GM19023 (cell line): ENCODE results near the gene HCRTR1.

Source experiments
- ATAC-seq: cut with Tn5 transposase; IDR thresholded peaks from one replicate; pipeline ENCODE4 v1.9.1; 2021; ENCODE audit warnings: mild to moderate bottlenecking, moderate library complexity; ENCODE audit not compliant: unreplicated experiment

HCRTR1 gene

DNA sequence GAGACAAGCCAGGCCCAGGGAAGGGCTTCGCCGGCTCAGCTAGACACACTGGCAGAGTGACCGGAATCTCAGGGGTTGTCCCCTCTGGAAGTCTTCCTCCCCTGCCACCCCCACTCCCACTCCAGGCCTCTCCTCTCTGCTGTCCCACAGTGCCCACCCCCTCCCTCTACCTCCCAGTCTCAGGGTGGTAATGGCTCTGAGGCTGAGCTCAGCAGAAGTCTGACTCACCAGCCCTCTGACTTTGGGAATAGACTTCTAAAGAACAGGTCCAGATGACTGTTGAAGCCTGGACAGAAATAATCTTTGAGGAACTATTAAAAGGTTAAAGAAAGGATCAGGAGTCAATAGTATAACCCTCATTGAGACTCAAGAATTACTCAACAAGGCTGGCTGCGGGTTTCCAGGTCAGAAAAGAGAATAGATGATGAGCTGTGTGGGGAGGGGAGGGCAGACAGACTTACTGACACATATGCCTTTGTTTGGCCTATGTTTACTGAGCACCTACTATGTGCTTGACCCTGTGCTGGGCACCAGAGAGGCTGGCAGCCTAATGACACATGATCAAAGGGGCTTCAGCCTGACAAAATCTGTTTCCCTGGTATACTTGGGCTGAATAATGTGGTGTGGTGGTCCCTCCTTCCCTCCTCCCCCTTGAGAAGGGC lies 8.2 kb downstream of the HCRTR1 start:
- ATAC-seq: no peak

DNA sequence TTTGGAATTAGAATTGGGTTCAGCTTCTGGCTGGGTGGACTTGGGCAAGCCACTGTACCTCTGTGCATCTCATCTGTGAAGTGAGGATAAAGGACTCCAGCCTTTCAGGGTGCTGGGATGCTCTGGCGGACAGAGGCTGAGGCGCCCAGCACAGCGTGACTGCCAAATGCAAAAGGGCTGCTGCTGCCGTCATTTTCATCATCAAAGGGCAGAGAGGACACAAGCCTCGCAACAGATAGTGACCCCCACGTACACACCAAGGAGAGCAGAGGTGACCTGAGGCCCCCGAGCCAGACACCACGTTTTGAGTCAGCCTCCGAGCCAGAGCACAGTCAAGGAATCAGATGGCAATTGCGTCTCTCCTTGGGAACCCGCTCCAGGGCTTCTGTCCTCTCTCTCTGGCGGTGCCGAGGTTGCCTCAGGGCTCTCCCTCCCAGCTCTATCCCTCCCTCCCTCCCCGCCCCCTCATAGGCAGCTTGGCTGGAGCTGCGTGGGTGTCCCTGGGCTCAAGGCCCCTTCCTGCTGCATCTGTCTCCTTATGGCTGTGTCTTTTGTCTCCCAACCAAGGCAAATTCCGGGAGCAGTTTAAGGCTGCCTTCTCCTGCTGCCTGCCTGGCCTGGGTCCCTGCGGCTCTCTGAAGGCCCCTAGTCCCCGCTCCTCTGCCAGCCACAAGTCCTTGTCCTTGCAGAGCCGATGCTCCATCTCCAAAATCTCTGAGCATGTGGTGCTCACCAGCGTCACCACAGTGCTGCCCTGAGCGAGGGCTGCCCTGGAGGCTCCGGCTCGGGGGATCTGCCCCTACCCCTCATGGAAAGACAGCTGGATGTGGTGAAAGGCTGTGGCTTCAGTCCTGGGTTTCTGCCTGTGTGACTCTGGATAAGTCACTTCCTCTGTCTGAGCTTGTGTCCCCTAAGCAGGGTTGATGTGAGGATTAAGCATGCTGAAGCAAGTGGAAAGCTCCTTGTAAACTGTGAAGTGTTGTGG lies 9.0 kb downstream of the HCRTR1 start:
- no peak for ATAC-seq

DNA sequence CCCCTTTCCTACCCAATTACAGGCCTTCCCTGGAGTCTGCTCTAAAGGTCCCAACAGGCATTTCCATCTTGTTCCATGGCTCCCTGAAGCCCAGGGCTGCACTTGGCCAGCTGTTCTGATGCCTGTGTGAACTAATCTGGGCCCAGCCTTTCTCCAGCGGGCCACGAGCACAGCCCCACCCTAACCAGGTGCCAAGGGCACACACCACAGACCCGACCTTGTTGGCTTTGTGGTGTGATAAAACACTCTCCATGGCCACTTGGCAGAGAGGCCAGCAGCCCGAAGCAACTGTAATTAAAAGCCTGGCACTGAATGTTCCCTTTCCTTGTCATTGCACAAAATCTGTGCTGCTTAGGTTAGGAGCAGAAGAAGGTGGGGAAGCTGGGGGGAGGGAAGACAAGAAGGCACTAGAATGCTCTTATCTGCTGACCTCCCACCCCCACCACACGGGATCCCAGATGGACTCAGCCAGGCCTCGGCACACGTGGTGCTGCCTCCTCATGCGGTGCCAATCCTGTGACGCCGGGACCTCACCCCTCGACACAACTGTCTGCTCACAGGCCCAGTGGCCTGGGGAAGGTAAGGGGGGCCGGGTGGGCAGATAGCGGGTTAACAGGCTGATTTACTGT lies 9.9 kb downstream of the HCRTR1 start:
- no peak for ATAC-seq

DNA sequence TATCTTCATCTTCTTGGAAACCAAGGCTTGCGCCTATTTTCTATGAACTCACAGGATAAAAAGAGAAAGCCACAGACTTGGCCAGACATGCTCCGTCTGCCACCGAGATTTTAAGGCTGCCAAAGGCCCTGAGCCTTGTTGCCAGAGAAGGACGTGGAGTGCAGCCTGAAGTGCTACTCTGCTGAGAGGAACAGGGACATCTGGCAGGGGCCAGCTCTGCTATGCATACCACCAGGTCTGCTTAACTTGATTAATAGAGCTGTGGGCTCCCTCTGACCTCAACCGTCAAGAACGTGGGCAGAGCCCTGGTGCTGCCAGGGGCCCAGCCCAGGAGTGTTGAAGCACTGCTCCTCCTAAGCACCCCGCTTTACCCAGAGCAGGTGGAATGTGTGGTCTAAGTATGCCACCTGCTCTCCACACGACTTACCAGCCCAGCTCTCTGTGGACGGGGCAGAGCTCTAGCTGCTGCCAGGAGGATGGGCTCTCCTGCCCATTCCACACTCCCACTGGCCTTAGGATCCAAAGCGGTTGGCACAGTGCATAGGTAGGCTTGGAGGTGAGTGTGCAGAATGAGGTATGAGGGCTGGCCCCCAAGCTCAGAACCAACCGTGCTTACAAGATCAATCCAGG lies 10.6 kb downstream of the HCRTR1 start:
- ATAC-seq: no peak

DNA sequence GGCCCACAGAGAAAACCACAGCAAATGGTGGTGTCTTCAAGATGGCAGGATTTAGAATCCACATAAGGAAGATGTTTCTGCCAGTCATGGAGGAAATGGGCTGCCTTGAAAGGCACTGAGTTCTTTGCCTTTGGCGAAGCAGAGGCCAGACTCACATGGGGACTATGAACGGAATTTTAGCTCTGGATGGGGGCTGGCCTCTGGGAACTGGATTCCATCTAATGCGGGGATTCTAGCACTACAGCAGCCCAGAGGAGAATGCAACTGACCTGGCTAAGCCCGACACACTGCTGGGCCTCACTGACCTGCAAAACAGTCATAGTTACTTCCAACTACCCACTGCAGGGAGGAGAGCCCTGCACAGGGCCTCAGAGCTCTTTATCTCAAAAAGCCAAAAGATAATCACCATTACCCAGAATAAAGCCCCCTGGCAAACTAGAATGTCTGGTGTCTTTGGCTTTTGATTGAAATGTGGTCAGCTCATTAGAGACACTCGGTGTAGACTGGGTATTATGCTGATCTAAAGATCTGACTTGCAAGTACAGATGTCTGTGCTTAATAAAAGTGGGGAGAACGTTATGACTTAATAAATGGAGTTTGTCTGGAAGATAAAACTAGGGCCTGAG lies 11.6 kb downstream of the HCRTR1 start:
- ATAC-seq: no peak

DNA sequence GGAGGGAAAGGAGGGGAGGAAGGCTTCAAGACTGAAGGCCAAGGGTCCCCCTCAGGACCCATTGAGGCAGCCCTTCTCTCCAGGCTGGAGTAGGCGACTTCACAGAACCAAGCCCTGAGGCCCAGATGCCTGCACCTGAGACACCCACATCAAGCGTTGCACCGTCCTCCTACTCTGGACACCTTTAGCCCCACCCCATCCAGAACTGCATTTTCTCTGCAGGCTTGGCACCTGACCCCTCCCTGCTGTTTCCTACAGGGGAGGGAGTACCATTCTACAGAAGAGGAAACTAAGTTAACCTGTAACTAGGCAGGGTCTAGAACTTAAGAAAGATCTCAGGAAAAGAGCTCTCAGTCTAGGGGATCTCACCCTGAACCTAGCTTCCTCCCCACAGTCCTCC lies 15.2 kb downstream of the HCRTR1 start:
- no peak for ATAC-seq

DNA sequence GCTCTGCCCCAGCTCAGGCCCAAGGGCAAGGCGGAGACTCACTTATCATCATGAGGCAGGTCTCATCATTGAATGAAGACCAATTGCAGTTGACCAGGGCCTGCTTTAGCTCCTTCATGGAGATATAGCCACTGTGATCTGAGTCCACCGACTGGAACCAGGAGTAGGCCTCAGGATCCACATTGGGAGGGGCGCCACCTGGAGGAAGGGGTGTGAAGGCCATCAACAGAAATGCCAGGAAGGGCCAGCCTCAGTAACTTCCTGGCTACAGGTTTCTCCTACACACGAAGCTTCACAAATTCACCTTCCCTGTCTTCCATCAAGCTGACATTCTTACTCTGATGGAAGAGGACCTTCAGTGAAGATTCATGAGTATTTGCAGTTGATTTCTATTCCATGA lies 15.6 kb downstream of the HCRTR1 start:
- ATAC-seq: no peak

DNA sequence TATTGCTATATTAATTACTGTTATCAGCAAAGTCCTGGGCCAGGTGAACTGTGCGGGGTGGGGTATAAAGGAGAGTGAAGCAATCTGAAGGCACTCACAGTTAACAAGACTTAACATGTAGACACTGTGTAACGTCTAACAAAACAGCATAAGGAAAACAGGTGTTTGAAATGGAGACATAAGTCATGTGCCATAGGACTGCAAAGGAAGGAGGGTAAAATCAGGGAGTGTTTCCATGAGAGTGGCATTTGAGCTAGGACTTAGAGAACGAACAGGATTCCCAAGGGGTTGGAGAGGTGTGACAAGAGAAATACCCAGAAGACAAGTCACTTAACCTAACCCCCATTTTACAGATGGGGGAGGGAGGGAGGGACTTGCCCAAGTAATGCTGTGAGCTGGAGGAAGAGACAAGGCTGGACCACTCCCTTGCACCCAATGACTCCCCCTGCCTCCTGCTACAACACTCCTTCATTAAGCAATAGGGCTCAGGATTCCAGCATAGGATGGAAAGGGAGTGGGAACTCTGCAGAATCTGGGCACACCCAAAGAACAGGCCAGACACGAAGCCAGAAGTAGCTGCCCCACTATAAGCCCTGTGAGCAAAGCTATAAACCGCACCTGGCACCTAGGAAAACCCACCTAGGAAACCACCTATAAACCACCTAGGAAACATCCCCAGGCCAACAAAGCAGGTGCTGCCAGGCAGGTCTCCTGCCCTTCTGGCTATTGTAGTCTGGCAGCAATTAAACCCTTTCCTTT lies 20.6 kb downstream of the HCRTR1 start:
- no peak for ATAC-seq

DNA sequence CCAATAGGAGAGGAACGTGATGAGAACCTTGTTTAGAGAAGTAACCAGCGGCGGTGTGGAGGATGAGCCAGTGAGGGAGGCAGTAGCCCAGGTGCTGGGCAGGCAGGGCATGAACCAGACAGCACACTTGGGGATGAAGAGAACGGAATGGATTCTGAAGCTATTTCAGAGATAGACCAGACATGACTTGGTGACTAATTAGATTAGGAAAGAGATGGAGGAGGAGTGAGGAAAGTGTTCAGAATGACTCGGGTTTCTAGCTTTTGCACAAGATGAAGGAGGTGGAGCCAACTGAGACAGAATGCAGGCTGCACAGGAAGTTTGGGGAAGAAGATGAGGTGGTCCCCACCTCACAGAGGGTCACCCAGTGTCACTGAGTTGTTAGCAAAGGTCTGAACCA lies 22.1 kb downstream of the HCRTR1 start:
- no peak for ATAC-seq

DNA sequence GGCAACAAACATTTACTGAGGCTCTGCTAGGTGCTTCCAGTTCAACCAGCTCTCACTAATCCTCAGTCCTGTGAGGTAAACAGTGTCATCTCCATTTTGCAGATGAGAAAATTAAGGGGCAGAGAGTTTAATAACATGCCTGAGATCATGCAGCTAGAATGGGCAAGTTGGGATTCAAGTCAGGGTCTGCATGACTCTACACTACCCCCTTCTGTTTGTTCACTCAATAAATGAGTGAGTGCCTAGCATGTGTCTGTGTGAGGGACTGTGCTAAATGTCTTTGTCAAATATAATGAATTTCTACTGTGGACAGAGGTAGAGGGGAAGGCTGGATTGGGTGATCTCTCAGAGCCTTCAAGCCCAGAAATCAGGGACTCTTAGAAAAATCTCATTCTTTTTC lies 22.7 kb downstream of the HCRTR1 start:
- no peak for ATAC-seq

DNA sequence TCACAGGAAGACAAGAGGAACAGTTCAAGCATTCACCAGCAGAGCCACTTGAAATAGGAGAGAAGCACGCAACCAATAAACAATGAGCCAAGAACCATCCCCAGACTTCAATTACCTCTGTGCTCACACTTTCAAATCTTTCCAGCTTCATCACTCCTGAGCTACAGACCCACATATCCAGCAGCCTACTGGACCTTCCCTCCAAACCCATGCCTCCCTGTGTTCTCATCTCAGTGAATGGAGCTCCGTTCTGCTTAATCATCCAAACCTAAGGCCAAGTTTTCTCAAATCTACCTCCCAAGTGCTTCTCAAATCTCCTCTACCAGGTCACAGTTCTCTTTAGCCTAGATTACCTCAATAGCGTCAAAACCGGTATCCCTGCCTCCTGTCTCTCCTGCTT lies 23.5 kb downstream of the HCRTR1 start:
- ATAC-seq: no peak

DNA sequence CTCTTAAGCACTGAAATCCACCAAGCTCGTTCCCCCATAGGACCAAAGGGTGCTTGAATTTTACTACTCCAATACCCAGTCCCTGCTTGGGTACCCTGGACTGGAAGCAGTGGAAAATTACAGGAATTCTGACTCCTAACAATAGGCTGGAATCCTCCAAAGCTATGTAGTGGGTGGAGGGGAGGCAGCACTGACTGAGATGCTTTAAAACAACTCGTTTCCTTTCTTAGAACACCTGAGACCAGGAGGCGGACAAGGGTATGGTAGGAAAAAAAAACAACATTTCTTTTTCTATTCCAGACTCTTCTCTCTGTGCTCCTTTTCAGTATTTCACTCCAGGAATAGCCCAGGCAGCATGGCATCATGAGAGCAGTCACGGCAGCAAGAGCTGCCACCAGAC lies 24.9 kb downstream of the HCRTR1 start:
- no peak for ATAC-seq

DNA sequence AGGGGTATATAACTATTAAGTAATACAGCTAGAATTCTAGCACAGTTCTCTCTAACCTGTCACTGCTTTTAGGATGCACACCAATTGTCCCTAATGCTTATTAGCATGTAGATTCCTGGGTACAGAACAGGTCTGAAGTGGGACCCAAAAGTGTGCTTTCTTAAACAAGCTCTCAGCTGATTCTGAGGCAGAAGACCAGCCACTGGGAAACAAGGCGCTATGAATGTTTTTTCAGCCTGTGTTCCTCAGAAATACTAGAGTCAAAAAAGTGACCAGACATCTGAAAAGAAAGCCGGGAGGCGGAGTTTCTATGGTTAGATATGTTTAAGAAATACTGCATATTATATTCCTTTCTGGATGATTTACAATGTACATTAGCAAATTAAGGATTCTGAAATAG lies 25.4 kb downstream of the HCRTR1 start:
- ATAC-seq: no peak

DNA sequence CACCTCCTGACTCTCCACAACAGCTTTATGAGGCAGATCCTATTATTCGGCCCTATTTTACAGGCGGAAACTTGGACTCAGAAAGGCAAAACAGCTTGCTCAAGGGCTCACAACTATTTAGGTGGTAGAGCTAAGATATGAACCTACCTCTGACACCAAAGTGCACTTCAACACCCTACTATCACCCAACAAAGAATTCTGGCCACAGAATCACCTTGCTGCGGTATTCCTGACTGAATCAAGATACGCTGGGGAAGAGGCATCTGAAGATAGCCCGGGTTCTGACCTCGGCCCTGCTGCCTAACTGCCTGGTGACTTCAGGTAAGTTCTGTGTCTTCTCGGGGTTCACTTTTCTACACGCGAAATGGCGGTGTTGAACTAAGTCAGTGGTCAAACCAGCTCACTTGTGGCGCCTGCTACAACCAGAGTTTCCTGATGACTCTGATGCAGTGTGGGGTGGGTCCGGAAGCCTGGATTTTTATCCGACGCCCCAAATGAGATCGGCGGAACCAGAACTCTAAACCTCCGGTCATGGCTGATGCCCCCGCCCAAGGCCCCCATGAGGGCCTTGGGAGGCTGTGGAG lies 26.6 kb downstream of the HCRTR1 start:
- peak; percentile 18 for ATAC-seq

DNA sequence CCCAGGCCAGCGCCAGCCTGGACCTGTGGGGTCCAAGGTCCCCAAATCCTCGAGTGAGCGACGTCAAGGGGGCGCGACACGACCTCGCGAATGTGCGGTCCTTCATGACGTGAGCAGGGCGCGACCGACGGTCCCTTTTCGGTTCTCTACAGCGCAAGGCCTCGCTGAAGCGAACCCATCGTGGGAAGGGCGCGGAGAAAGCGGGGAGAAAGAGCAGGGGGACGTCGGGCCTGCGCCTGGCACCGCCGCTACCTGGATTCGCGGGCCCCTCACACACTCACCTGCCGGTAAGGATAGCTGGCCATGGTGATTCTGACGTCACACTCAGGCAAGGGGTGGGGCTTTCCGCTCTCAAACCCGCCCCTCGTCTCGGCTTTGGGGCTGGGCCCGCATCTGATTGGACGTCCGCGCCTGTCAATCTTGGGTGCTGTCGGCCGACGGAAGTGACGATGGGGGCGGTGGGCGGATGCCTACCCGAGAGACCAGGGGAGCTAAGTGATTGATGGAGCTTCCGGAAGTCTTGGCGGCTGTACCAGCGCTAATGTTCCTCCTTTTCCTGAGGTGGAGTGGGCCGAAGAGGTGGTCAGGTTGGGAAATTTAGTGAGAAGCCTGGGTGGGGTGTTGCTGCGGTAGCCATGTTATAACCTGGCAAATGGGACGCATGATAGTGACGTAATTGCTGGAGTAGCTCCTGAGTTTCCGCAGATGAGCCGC lies 27.2 kb downstream of the HCRTR1 start, which contains the start of gene PEF1:
Gene PEF1 (minus strand): TSS at position 317 of the 714 bp plus-strand sequence. CDS start 12 bp downstream, at position 305.
- peak; percentile 89 for ATAC-seq

DNA sequence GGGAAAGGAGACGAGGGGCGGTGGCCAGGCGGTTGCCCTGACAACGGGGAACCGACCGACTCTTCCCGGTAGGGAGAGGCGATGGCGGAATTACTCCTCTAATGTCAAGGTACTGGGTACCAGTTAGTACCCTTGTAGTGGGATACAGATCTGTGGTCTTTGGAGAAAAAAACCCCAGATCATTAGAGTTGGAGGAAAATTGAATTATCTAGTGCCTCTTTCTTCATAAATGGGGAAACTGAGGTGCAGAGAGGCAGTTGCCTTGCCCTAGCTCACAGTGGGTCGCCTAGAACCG lies 27.7 kb downstream of the HCRTR1 start:
- no peak for ATAC-seq

DNA sequence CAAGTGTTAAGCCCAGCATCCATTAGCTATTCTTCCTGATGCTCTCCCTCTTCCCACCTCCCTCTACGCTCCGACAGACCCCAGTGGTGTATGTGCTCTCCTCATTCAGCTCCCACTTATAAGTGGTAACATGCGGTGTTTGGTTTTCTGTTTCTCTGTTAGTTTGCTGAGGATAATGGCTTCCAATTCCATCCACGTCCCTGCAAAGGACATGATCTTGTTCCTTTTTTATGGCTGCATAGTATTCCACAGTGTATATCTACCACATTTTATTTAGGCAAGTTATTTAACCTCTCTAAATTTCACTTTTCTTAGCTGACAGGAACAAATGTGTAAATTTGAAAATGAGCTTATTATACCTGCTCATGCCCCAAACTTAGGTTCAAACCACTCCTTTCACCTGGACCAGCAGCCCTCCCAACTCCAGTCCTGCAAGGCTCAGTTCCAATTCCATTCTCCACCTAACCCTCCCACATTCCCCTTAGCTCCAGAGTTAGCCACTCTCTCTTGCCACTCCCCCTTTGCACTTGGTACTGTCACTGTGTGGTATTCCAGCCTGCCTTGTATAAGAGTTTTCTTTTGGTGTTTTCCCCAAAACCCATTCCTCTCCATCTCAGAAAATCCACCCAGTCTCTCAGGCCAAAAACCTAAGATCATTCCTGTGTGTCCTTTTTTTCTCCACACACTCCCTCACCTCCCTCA lies 28.9 kb downstream of the HCRTR1 start:
- no peak for ATAC-seq

DNA sequence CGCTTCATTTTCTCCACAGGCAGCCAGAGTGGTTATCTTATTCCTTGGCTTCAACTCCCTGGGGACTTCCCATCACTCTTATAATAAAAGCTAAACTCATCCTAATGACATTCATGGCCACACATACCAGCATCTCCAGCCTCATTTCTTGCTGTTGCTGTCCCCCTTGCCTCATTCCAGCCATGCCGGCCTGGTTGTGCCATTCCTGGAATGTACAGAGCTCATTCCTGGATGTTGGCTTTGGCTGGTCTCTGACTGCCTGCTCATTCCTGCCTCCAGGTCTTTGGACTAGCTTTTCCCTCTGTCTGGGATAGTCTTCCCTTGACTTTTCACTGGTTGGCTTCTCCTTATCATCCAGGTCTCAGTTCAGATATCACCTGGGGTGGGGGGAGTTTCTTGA lies 29.6 kb downstream of the HCRTR1 start:
- ATAC-seq: no peak

DNA sequence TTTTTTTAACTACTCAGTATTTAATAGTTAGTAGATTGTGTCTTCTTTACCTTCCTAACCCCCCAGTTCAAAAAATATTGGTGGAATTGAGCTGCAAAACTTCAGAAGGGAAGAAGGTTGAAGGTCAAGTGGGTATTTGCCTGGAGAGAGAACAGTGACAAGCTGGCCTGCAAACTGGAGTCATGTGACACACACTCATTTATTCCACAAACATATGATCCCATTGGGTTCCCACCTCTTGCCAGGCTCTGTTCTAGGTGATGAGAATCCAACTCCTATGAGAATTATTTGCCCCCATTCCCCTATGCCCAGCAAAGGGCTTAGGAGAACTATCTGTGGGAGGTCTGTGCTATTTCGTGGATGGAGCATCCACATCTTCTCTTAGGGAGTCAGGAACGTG lies 30.7 kb downstream of the HCRTR1 start:
- no peak for ATAC-seq
